ENCODE measurements around the gene ZFAND3.

ZFAND3 gene

DNA sequence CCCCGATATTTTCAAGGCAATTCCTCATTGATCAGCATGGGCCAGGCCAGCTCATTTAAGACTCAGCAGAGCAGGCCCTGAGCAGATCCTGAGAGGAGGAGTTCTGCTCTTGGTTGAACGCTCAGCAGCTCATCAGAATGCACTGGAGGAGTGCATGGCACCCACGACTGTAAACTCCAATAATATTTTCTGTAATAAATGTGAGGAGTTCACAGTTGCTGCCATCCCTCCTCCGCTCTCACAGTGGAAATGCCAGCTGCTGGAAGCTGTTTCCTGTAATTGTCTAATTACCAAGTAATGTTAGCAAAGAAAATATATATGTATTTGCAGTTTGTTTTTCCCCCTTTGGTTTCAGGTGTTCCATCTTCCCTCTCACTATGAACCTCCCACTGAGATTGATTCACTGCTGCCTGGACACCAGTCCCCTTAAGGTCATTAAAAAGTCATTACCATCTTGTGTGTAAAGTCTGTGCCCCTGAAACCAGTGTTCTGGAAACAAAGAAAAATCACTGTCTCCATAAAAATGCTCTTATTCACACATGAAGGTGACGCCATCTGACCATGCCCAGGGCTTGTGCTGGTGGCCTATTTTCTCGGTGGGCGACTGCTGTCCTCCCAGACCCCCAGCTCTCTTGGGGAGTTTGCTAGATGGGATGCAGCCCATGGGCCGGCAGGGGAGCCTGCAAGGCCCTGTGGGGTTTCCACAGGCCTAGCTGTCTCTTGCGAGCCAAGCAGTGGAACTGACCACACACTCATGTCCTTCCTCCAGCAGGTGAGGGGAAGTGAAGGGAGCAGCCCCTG is 374.2 kb downstream of the ZFAND3 start:
- H3K4me1 ChIP-seq (ENCODE audit: insufficient read depth, low read length), result peaks cover 21% of the 10 kb centered on the region
- H3K4me3 ChIP-seq (ENCODE audit: low read length), result no peak overlapping the region
- H3K27me3 ChIP-seq (ENCODE audit: insufficient read depth, low read length), result no peaks in the 10 kb centered on the region
- H3K9me3 ChIP-seq (ENCODE audit: insufficient read depth, low read depth, low read length), result no peaks in the 10 kb centered on the region
- no peak overlapping the region for H3K27ac ChIP-seq (ENCODE audit: low read length)
- H3K36me3 ChIP-seq (ENCODE audit: insufficient read depth, low read depth, low read length), result no peaks in the 10 kb centered on the region
- no peak overlapping the region for H3K9ac ChIP-seq (ENCODE audit: low read depth, low read length)

DNA sequence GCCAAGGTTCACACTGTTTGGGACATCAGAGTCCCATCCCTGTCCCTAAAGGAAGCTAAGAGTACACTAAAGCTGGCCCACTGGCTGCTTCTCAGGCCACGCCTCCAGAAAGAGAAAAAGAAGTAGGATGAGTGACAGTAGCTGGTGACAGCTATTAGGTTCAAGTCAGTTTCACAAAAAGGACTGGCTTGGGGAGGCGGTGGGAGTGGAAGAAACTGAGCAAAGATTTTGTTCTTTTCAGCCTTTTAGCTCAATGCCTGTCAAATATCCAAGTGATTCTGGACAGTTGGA is 374.7 kb downstream of the ZFAND3 start:
- Histone ChIP-seq H3K36me3 (ENCODE audit: insufficient read depth, low read depth, low read length) (no peaks in the 10 kb centered on the region), H3K4me3 (ENCODE audit: low read length) (no peak overlapping the region), H3K9ac (ENCODE audit: low read depth, low read length) (no peak overlapping the region)

DNA sequence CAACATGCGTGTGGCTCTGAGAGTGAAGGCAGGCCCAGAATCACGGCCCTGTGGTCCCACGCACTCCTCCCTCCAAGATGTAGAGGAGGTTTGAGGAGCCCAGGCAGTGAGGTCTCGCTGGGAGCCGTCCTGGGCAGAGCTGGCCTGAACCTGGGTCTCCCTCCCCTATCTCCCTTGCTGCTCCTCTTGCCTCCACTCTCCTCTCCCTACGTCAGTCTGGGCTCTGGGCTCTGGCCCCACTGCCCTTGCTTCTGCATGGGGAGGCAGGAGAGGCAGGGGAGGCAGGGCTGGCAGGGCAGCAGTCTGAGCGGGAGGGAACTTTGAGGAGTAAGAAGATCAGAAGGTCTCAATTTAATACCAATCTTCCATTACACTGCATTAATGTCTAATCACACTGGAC is 375.1 kb downstream of the ZFAND3 start:
- Histone ChIP-seq H3K4me1 (ENCODE audit: insufficient read depth, low read length) (peaks cover 21% of the 10 kb centered on the region), H3K4me3 (ENCODE audit: low read length) (no peak overlapping the region), H3K36me3 (ENCODE audit: insufficient read depth, low read depth, low read length) (no peaks in the 10 kb centered on the region), H3K9ac (ENCODE audit: low read depth, low read length) (no peak overlapping the region), H3K27me3 (ENCODE audit: insufficient read depth, low read length) (no peaks in the 10 kb centered on the region), H3K9me3 (ENCODE audit: insufficient read depth, low read depth, low read length) (no peaks in the 10 kb centered on the region), H3K27ac (ENCODE audit: low read length) (no peak overlapping the region)

More for the DNA sequence above, 374.7 kb downstream of the ZFAND3 start:
- Histone ChIP-seq H3K27ac (ENCODE audit: low read length) (no peak overlapping the region), H3K4me1 (ENCODE audit: insufficient read depth, low read length) (peaks cover 21% of the 10 kb centered on the region), H3K9me3 (ENCODE audit: insufficient read depth, low read depth, low read length) (no peaks in the 10 kb centered on the region), H3K27me3 (ENCODE audit: insufficient read depth, low read length) (no peaks in the 10 kb centered on the region)

DNA sequence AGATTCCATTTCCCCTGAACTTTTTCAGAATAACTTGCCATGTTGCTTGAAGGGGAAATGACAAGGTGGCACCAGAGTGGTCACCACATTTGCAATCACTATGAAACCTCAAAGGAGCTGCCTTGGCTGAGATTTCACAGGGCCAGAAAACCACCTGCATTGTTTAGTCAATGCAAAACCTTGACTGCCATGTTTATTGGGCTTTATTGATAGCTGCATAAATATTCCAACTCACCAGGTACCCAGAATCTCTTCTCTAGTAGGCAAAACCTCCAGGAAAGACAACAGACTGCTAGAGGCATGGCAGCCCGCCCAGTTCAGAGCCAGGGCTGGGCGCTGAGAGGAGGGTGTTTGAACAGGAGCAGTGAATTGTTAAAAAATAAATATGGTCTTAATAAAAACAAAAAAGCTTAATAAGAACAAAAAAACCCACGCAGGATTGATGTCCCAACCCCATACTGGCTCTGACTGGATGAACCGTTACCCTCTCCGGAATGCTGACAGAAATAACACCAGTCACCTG is 375.6 kb downstream of the ZFAND3 start:
- H3K27me3 ChIP-seq (ENCODE audit: insufficient read depth, low read length), result no peaks in the 10 kb centered on the region
- H3K4me3 ChIP-seq (ENCODE audit: low read length), result no peak overlapping the region

DNA sequence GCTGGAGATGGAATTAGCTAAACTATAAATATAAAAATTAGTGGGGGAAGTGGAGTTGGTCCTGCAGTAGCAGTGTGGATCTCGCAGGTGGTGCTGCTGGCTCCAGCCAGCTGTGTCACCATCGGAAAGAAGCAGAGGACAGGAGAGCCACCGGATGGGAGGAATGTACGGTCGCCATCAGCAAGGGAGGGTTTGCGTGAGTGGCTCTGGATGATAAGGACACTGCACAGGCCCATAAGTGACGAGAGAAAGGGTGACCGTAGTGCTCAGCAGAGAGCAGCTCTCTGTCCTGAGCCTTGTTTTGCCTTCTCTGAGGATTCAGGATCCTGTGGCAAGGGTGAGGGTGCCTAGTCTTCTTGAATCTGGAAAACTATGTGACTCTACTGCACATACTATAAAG is 378.7 kb downstream of the ZFAND3 start:
- Histone ChIP-seq H3K9me3 (ENCODE audit: insufficient read depth, low read depth, low read length) (no peaks in the 10 kb centered on the region), H3K27me3 (ENCODE audit: insufficient read depth, low read length) (no peaks in the 10 kb centered on the region), H3K4me1 (ENCODE audit: insufficient read depth, low read length) (peaks cover 4% of the 10 kb centered on the region; the same call in 1 of the 2 replicates), H3K9ac (ENCODE audit: low read depth, low read length) (no peak overlapping the region), H3K36me3 (ENCODE audit: insufficient read depth, low read depth, low read length) (no peaks in the 10 kb centered on the region), H3K4me3 (ENCODE audit: low read length) (no peak overlapping the region), H3K27ac (ENCODE audit: low read length) (no peak overlapping the region)

More for the DNA sequence above, 375.6 kb downstream of the ZFAND3 start:
- no peaks in the 10 kb centered on the region for H3K9me3 ChIP-seq (ENCODE audit: insufficient read depth, low read depth, low read length)
- no peaks in the 10 kb centered on the region for H3K36me3 ChIP-seq (ENCODE audit: insufficient read depth, low read depth, low read length)
- H3K9ac ChIP-seq (ENCODE audit: low read depth, low read length), result no peak overlapping the region
- H3K4me1 ChIP-seq (ENCODE audit: insufficient read depth, low read length), result peaks cover 21% of the 10 kb centered on the region
- H3K27ac ChIP-seq (ENCODE audit: low read length), result no peak overlapping the region
